Measurements from ENCODE around the gene DUSP3. TPM values are rescaled to one million over a fixed set of nuclear protein-coding genes. Genes with fewer than 3 reads are reported as not detected.
A peak's percentile ranks its signal among the peaks of the same experiment; 100 is the strongest.

DUSP3 gene
- total RNA-seq, 1 experiment from 2014 or later, result 9.5 TPM

- Histone ChIP-seq H3K9me3 (ENCODE audit: low read length) (no peaks in the 10 kb centered on the region), H3K9ac (ENCODE audit: low read length) (no peak overlapping the region), H3K27me3 (ENCODE audit: low read length) (no peaks in the 10 kb centered on the region), H3K27ac (ENCODE audit: low read length) (no peak overlapping the region), H3K9me2 (replicated peaks; ENCODE audit: insufficient read depth, low read length) (no peaks in the 10 kb centered on the region), H3K79me2 (ENCODE audit: low read length) (no peaks in the 10 kb centered on the region), H4K20me1 (ENCODE audit: insufficient read depth, low read depth, low read length) (no peaks in the 10 kb centered on the region), H3K36me3 (ENCODE audit: insufficient read depth, low read length) (no peaks in the 10 kb centered on the region), H3K4me3 (ENCODE audit: low read length) (no peak overlapping the region), H3K4me1 (ENCODE audit: low read length) (peaks cover 13% of the 10 kb centered on the region), H2AFZ (ENCODE audit: low read length) (peak overlapping the region; percentile 21; the same call in 1 of the 2 replicates), H3K4me2 (ENCODE audit: low read depth, low read length, poor library complexity, severe bottlenecking) (no peak overlapping the region)
- peak; percentile 66 for DNase-seq
These were observed 12.8 kb upstream of the DUSP3 start for GRCh38 chr17:43791589-43791988.

GRCh38 chr17:43790311-43790940, 11.6 kb upstream of the DUSP3 start:
- Histone ChIP-seq H2AFZ (ENCODE audit: low read length) (no peak overlapping the region), H3K9me2 (replicated peaks; ENCODE audit: insufficient read depth, low read length) (no peaks in the 10 kb centered on the region), H3K36me3 (ENCODE audit: insufficient read depth, low read length) (no peaks in the 10 kb centered on the region), H3K9ac (ENCODE audit: low read length) (no peak overlapping the region), H4K20me1 (ENCODE audit: insufficient read depth, low read depth, low read length) (no peaks in the 10 kb centered on the region), H3K4me2 (ENCODE audit: low read depth, low read length, poor library complexity, severe bottlenecking) (no peak overlapping the region), H3K4me3 (ENCODE audit: low read length) (no peak overlapping the region), H3K79me2 (ENCODE audit: low read length) (no peaks in the 10 kb centered on the region), H3K4me1 (ENCODE audit: low read length) (peaks cover 13% of the 10 kb centered on the region), H3K27ac (ENCODE audit: low read length) (no peak overlapping the region), H3K27me3 (ENCODE audit: low read length) (no peaks in the 10 kb centered on the region), H3K9me3 (ENCODE audit: low read length) (no peaks in the 10 kb centered on the region)
- DNase-seq, result no peak

GRCh38 chr17:43789482-43789881, 10.7 kb upstream of the DUSP3 start:
- no peaks in the 10 kb centered on the region for H3K79me2 ChIP-seq (ENCODE audit: low read length)
- H3K36me3 ChIP-seq (ENCODE audit: insufficient read depth, low read length), result no peaks in the 10 kb centered on the region
- H2AFZ ChIP-seq (ENCODE audit: low read length), result no peak overlapping the region
- no peak overlapping the region for H3K4me2 ChIP-seq (ENCODE audit: low read depth, low read length, poor library complexity, severe bottlenecking)
- H3K27me3 ChIP-seq (ENCODE audit: low read length), result no peaks in the 10 kb centered on the region
- H3K9ac ChIP-seq (ENCODE audit: low read length), result no peak overlapping the region
- DNase-seq, result no peak
- H3K4me3 ChIP-seq (ENCODE audit: low read length), result no peak overlapping the region
- no peaks in the 10 kb centered on the region for H3K9me2 ChIP-seq (replicated peaks; ENCODE audit: insufficient read depth, low read length)
- H3K27ac ChIP-seq (ENCODE audit: low read length), result no peak overlapping the region
- H3K4me1 ChIP-seq (ENCODE audit: low read length), result peaks cover 13% of the 10 kb centered on the region
- no peaks in the 10 kb centered on the region for H4K20me1 ChIP-seq (ENCODE audit: insufficient read depth, low read depth, low read length)
- H3K9me3 ChIP-seq (ENCODE audit: low read length), result no peaks in the 10 kb centered on the region

- peaks cover 13% of the 10 kb centered on the region for H3K4me1 ChIP-seq (ENCODE audit: low read length)
- no peaks in the 10 kb centered on the region for H3K27me3 ChIP-seq (ENCODE audit: low read length)
- no peaks in the 10 kb centered on the region for H4K20me1 ChIP-seq (ENCODE audit: insufficient read depth, low read depth, low read length)
- no peak overlapping the region for H3K4me2 ChIP-seq (ENCODE audit: low read depth, low read length, poor library complexity, severe bottlenecking)
- H3K36me3 ChIP-seq (ENCODE audit: insufficient read depth, low read length), result no peaks in the 10 kb centered on the region
- no peak for DNase-seq
- H3K4me3 ChIP-seq (ENCODE audit: low read length), result no peak overlapping the region
- H3K79me2 ChIP-seq (ENCODE audit: low read length), result no peaks in the 10 kb centered on the region
- H3K9ac ChIP-seq (ENCODE audit: low read length), result no peak overlapping the region
- no peaks in the 10 kb centered on the region for H3K9me3 ChIP-seq (ENCODE audit: low read length)
- no peaks in the 10 kb centered on the region for H3K9me2 ChIP-seq (replicated peaks; ENCODE audit: insufficient read depth, low read length)
- no peak overlapping the region for H3K27ac ChIP-seq (ENCODE audit: low read length)
- H2AFZ ChIP-seq (ENCODE audit: low read length), result no peak overlapping the region
These were observed 9.8 kb upstream of the DUSP3 start for GRCh38 chr17:43788540-43788939.

- Histone ChIP-seq H4K20me1 (ENCODE audit: insufficient read depth, low read depth, low read length) (no peaks in the 10 kb centered on the region), H3K9me3 (ENCODE audit: low read length) (no peaks in the 10 kb centered on the region), H3K4me1 (ENCODE audit: low read length) (peaks cover 13% of the 10 kb centered on the region), H3K27me3 (ENCODE audit: low read length) (no peaks in the 10 kb centered on the region), H3K4me2 (ENCODE audit: low read depth, low read length, poor library complexity, severe bottlenecking) (peak overlapping the region; percentile 25), H3K9me2 (replicated peaks; ENCODE audit: insufficient read depth, low read length) (no peaks in the 10 kb centered on the region), H3K4me3 (ENCODE audit: low read length) (no peak overlapping the region), H3K36me3 (ENCODE audit: insufficient read depth, low read length) (no peaks in the 10 kb centered on the region), H3K79me2 (ENCODE audit: low read length) (no peaks in the 10 kb centered on the region), H3K9ac (ENCODE audit: low read length) (no peak overlapping the region), H2AFZ (ENCODE audit: low read length) (0 out of 2 replicates have a peak overlapping the region, but pooled peaks have one; percentile 42), H3K27ac (ENCODE audit: low read length) (no peak overlapping the region)
- peak; percentile 75 for DNase-seq
These were observed 9.0 kb upstream of the DUSP3 start for GRCh38 chr17:43787728-43788127.

GRCh38 chr17:43784628-43785101, 5.9 kb upstream of the DUSP3 start:
- Histone ChIP-seq H4K20me1 (ENCODE audit: insufficient read depth, low read depth, low read length) (no peaks in the 10 kb centered on the region), H3K79me2 (ENCODE audit: low read length) (no peaks in the 10 kb centered on the region)

GRCh38 chr17:43784068-43784467, 5.3 kb upstream of the DUSP3 start:
- no peak overlapping the region for H3K9ac ChIP-seq (ENCODE audit: low read length)
- H4K20me1 ChIP-seq (ENCODE audit: insufficient read depth, low read depth, low read length), result no peaks in the 10 kb centered on the region
- H3K36me3 ChIP-seq (ENCODE audit: insufficient read depth, low read length), result no peaks in the 10 kb centered on the region
- no peaks in the 10 kb centered on the region for H3K27me3 ChIP-seq (ENCODE audit: low read length)
- H2AFZ ChIP-seq (ENCODE audit: low read length), result no peak overlapping the region
- no peaks in the 10 kb centered on the region for H3K79me2 ChIP-seq (ENCODE audit: low read length)
- H3K4me2 ChIP-seq (ENCODE audit: low read depth, low read length, poor library complexity, severe bottlenecking), result no peak overlapping the region
- H3K9me3 ChIP-seq (ENCODE audit: low read length), result no peaks in the 10 kb centered on the region
- H3K27ac ChIP-seq (ENCODE audit: low read length), result no peak overlapping the region
- no peak overlapping the region for H3K4me3 ChIP-seq (ENCODE audit: low read length)
- no peaks in the 10 kb centered on the region for H3K9me2 ChIP-seq (replicated peaks; ENCODE audit: insufficient read depth, low read length)
- no peak for DNase-seq
- peaks cover 21% of the 10 kb centered on the region for H3K4me1 ChIP-seq (ENCODE audit: low read length)

More at GRCh38 chr17:43784628-43785101, 5.9 kb upstream of the DUSP3 start:
- no peaks in the 10 kb centered on the region for H3K36me3 ChIP-seq (ENCODE audit: insufficient read depth, low read length)
- H3K27ac ChIP-seq (ENCODE audit: low read length), result no peak overlapping the region
- H3K4me3 ChIP-seq (ENCODE audit: low read length), result no peak overlapping the region
- no peak overlapping the region for H3K4me2 ChIP-seq (ENCODE audit: low read depth, low read length, poor library complexity, severe bottlenecking)
- no peaks in the 10 kb centered on the region for H3K9me3 ChIP-seq (ENCODE audit: low read length)
- DNase-seq, result no peak
- peaks cover 15% of the 10 kb centered on the region for H3K4me1 ChIP-seq (ENCODE audit: low read length)
- H3K9me2 ChIP-seq (replicated peaks; ENCODE audit: insufficient read depth, low read length), result no peaks in the 10 kb centered on the region
- H3K27me3 ChIP-seq (ENCODE audit: low read length), result no peaks in the 10 kb centered on the region
- no peak overlapping the region for H2AFZ ChIP-seq (ENCODE audit: low read length)
- H3K9ac ChIP-seq (ENCODE audit: low read length), result no peak overlapping the region

- Histone ChIP-seq H4K20me1 (ENCODE audit: insufficient read depth, low read depth, low read length) (no peaks in the 10 kb centered on the region), H3K36me3 (ENCODE audit: insufficient read depth, low read length) (no peaks in the 10 kb centered on the region), H3K4me2 (ENCODE audit: low read depth, low read length, poor library complexity, severe bottlenecking) (no peak overlapping the region), H3K9me2 (replicated peaks; ENCODE audit: insufficient read depth, low read length) (no peaks in the 10 kb centered on the region), H2AFZ (ENCODE audit: low read length) (no peak overlapping the region), H3K9ac (ENCODE audit: low read length) (no peak overlapping the region), H3K4me3 (ENCODE audit: low read length) (no peak overlapping the region), H3K27ac (ENCODE audit: low read length) (no peak overlapping the region), H3K9me3 (ENCODE audit: low read length) (no peaks in the 10 kb centered on the region), H3K79me2 (ENCODE audit: low read length) (no peaks in the 10 kb centered on the region), H3K27me3 (ENCODE audit: low read length) (no peaks in the 10 kb centered on the region), H3K4me1 (ENCODE audit: low read length) (peaks cover 24% of the 10 kb centered on the region)
- no peak for DNase-seq
These were observed 4.3 kb upstream of the DUSP3 start for GRCh38 chr17:43782913-43783680.

All from Karpas-422 (cell line).